Measurements from ENCODE around the gene LRTM2. TPM values are rescaled to one million over a fixed set of nuclear protein-coding genes. Genes with fewer than 3 reads are reported as not detected.

LRTM2 gene
- total RNA-seq, 2 experiments from 2014 or later = not detected

DNA sequence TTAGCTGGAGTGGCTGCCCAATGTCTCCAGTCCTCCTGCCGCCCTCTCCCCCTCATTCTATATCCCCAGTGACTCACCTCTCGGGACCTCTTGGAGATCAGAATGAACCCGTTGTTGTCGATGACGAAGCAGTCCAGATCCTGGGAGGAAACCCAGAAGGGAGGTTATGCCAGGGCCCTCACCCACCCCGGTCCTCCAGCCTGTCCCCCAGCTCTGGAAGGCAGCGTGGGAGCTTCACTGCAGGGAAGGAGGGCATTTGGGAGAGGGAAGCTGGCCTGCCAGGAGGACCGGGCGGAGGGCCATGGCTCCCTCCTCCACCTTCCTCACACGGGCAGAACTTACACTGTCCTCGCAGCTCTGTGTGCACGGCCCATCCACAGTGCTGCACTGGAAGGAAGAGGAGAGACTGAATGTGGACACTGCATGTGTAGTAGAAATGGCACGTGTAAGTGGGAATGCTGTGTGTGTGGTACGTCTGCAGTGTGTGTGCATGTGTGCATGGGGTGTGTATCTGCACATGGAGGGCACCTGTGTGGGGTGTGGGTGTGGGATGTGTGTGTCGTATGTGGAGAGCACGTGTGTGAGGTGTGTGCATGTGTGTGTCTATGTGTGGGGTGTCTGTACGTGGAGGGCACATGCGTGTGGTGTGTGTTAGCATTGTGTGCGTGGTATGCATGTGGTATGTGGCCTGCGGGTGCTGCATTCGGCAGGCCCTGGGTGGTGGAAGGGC, 10.0 kb upstream of the LRTM2 start:
- intact Hi-C loops (cut with micrococcal nuclease; ENCODE audit: unreplicated experiment) = no loop called here

DNA sequence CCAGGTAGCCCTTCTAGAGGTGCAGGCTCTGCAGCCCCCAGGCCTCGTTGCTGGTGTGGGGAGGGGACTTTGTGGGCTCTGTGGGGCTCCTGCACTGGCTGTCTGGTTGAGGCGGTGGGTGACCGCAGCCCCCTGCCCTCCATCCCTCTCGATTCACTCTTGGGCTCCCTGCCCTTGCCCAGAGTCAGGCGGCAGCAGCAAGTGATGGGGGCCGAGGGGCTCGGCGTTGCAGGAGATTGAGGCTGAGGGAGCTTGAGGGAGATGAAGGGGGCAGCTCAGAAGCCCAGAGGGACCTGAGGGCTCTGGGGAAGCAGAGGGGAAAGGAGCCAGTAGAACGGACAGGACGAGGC, 9.5 kb upstream of the LRTM2 start:
- CTCF ChIA-PET (ENCODE audit: unreplicated experiment) = no interaction called here

More for the DNA sequence above, 10.0 kb upstream of the LRTM2 start:
- H3K4me1 ChIP-seq (ENCODE audit: insufficient read depth, low read length, poor library complexity, severe bottlenecking) = no peaks in the 10 kb centered on the region
- CTCF ChIA-PET (ENCODE audit: unreplicated experiment) = no interaction called here
- H3K36me3 ChIP-seq (ENCODE audit: insufficient read depth, low read length) = no peaks in the 10 kb centered on the region
- TF ChIP-seq, protein P1, sequence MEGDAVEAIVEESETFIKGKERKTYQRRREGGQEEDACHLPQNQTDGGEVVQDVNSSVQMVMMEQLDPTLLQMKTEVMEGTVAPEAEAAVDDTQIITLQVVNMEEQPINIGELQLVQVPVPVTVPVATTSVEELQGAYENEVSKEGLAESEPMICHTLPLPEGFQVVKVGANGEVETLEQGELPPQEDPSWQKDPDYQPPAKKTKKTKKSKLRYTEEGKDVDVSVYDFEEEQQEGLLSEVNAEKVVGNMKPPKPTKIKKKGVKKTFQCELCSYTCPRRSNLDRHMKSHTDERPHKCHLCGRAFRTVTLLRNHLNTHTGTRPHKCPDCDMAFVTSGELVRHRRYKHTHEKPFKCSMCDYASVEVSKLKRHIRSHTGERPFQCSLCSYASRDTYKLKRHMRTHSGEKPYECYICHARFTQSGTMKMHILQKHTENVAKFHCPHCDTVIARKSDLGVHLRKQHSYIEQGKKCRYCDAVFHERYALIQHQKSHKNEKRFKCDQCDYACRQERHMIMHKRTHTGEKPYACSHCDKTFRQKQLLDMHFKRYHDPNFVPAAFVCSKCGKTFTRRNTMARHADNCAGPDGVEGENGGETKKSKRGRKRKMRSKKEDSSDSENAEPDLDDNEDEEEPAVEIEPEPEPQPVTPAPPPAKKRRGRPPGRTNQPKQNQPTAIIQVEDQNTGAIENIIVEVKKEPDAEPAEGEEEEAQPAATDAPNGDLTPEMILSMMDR (conservative IDR thresholded peaks at IDR 0.05; ENCODE audit: low read length) = no peak
- TF ChIP-seq EZH2phosphoT487 (IDR thresholded peaks at IDR 0.05; ENCODE audit: borderline replicate concordance, low read depth, low read length) = no peak
- H4K20me1 ChIP-seq (ENCODE audit: insufficient read depth, low read length) = no peaks in the 10 kb centered on the region
- POLR2A ChIA-PET = no interaction called here
- H3K4me2 ChIP-seq (ENCODE audit: low read length) = no peak overlapping the region
- H3K9me2 ChIP-seq (ENCODE audit: insufficient read depth, low read length) = no peaks in the 10 kb centered on the region
- no TSS peak for BruUV-seq (replicated peaks)
- H3K4me3 ChIP-seq (ENCODE audit: low read depth, low read length, poor library complexity, severe bottlenecking) = no peak overlapping the region
- no peak overlapping the region for H2AFZ ChIP-seq (ENCODE audit: low read length)
- H3K79me2 ChIP-seq (ENCODE audit: insufficient read depth, low read depth, low read length) = no peaks in the 10 kb centered on the region
- no peak for DNase-seq (ENCODE audit: low spot score)
- no peak overlapping the region for H3K27ac ChIP-seq (ENCODE audit: low read depth, low read length, poor library complexity, severe bottlenecking)
- no peaks in the 10 kb centered on the region for H3K9me3 ChIP-seq (ENCODE audit: low read length)

More for the DNA sequence above, 9.5 kb upstream of the LRTM2 start:
- POLR2A ChIA-PET = no interaction called here
- no peaks in the 10 kb centered on the region for H3K36me3 ChIP-seq (ENCODE audit: insufficient read depth, low read length)
- H3K4me2 ChIP-seq (ENCODE audit: low read length) = no peak overlapping the region
- no peaks in the 10 kb centered on the region for H3K9me3 ChIP-seq (ENCODE audit: low read length)
- intact Hi-C loops (cut with micrococcal nuclease; ENCODE audit: unreplicated experiment) = no loop called here
- H3K79me2 ChIP-seq (ENCODE audit: insufficient read depth, low read depth, low read length) = no peaks in the 10 kb centered on the region
- H3K9me2 ChIP-seq (ENCODE audit: insufficient read depth, low read length) = no peaks in the 10 kb centered on the region
- no peak overlapping the region for H3K4me3 ChIP-seq (ENCODE audit: low read depth, low read length, poor library complexity, severe bottlenecking)
- no peaks in the 10 kb centered on the region for H4K20me1 ChIP-seq (ENCODE audit: insufficient read depth, low read length)
- BruUV-seq (replicated peaks) = no TSS peak
- H2AFZ ChIP-seq (ENCODE audit: low read length) = no peak overlapping the region
- H3K27ac ChIP-seq (ENCODE audit: low read depth, low read length, poor library complexity, severe bottlenecking) = no peak overlapping the region
- TF ChIP-seq, protein P1 (conservative IDR thresholded peaks at IDR 0.05; ENCODE audit: low read length) = no peak
- no peak for TF ChIP-seq EZH2phosphoT487 (IDR thresholded peaks at IDR 0.05; ENCODE audit: borderline replicate concordance, low read depth, low read length)
- H3K4me1 ChIP-seq (ENCODE audit: insufficient read depth, low read length, poor library complexity, severe bottlenecking) = no peaks in the 10 kb centered on the region
- no peak for DNase-seq (ENCODE audit: low spot score)
